IMR-90 (cell line): ENCODE data around the gene VAMP4. TPM values are rescaled to one million over a fixed set of nuclear protein-coding genes. Genes with fewer than 3 reads are reported as not detected.

Experiments used
- microRNA-seq, 2 experiments: library from miRNA; stranded (forward) in 1 of 2; unstranded in 1 of 2; fragments of 10-50 nt in 1 of 2; fragments of <30 nt in 1 of 2; gene quantifications in 1 of 2; microRNA quantifications in 1 of 2; one replicate each; pipeline versions ENCODE3 to v1.1.0; 2013 to 2020; ENCODE audit not compliant: insufficient read depth in 1 of 2, insufficient read length in 1 of 2, unreplicated experiment in 1 of 2
- polyA plus RNA-seq, 3 experiments: library from polyadenylated mRNA; depleted of rRNA; stranded (reverse); fragments of >200 nt; gene quantifications; 2 replicates each; pipeline ENCODE4 v1.2.3, GENCODE V29; 2012; ENCODE audit warnings: low replicate concordance in 1 of 3
- small RNA-seq, 5 experiments: library from RNA; depleted of rRNA; stranded (forward); fragments of <200 nt; gene quantifications; one replicate each; pipeline ENCODE3, GENCODE V24; 2012
- total RNA-seq: library from RNA; depleted of rRNA; stranded (reverse); fragments of >200 nt; gene quantifications from 2 replicates; pipeline ENCODE4 v1.2.3, GENCODE V29; 2012; rRNA removed

VAMP4 gene
- total and polyA plus RNA-seq, 2 of the 4 experiments (the other 2 are of a cell fraction), result 3.4 to 5.4 TPM

Small RNA genes lying within 50 kb of the gene (microRNA-seq; reads per million reads assigned to microRNA genes)
- gene RF00601 (ENCODE audit: insufficient read depth, insufficient read length), result not detected

Small RNA genes lying within 50 kb of the gene (small RNA-seq; reads per million reads assigned to genes)
- 0 reads per million in 5 experiments for gene RF00601

Other genes with a start within 250 kb of the VAMP4 start
- gene MYOCOS, start 119.8 kb downstream of the VAMP4 start, total RNA-seq, result not detected in 2 replicates
- not detected in 2 replicates for gene MYOCOS, start 119.8 kb downstream of the VAMP4 start, polyA plus RNA-seq (2012; rRNA removed)
- not detected in 2 replicates for gene MYOC, start 89.4 kb downstream of the VAMP4 start, total RNA-seq
- not detected in 2 replicates for gene MYOC, start 89.4 kb downstream of the VAMP4 start, polyA plus RNA-seq (2012; rRNA removed)
- 25.8 and 26.3 TPM in 2 replicates for gene METTL13, start 39.6 kb upstream of the VAMP4 start, total RNA-seq
- gene METTL13, start 39.6 kb upstream of the VAMP4 start, polyA plus RNA-seq (2012; rRNA removed), result 22.6 and 25.1 TPM in 2 replicates
- gene DNM3, start 99.4 kb upstream of the VAMP4 start, total RNA-seq, result 0.36 and 0.83 TPM in 2 replicates
- 0.36 TPM in 2 replicates for gene DNM3, start 99.4 kb upstream of the VAMP4 start, polyA plus RNA-seq (2012; rRNA removed)